NCI-H2029 treated with DMSO at 0.1 percent for 48 hours (cell line): ENCODE results near the gene ZNF536.

ENCODE experiments used
- DNase-seq: peaks from one replicate; lab custom pipeline; 2025; lab: John Stamatoyannopoulos, UW

ZNF536 gene

DNA sequence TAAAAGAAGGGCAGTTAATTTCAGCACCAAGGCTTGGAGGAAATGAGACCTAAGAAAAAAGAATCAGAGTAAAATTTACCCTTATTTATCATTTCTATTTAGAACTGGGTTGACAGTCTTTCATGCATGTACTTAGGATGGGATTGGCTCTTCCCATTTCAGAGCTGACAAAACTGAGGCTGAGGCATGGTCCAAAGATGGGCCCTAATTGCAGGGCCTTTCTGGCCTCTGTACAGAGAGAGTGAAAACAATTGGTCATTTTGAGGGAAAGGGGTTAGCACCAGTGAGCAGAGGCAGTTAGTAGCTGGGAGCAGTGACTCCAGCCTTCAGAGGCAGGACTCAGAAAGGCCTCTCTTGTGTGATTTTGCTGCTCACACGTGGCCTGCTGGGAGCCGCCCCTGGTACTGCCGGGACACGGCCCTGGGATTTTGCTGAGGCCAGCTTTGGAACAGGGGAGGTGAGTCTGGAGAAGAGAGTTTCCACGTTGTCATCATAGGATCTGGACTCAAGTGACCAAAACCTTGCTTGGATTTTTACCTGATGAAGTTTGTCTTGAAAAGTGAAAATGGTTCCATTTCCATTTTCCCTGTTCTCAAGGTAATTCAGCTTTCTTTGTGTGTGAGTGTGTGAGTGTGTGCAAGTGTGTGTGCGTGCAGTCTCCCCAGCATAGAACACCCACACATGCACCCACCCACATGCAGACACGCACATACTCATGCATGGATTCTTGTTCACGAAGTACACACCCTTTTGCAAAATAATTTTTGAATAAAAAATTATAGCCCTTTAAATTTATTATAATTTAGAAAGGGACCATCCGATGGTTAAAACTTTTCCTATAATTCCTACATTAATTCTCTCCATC, at the start of gene ZNF536:
Gene ZNF536, plus strand, starts transcription at position 425 of the 865 bp plus-strand sequence. CDS start 71,179 bp downstream, outside the sequence.
- DNase-seq, result no peak

- DNase-seq, result no peak
Measured at GRCh38 chr19:30322641-30323320, 49.4 kb upstream of the ZNF536 start.

- DNase-seq, result no peak
Measured at GRCh38 chr19:30323904-30324303, 48.3 kb upstream of the ZNF536 start.

DNA sequence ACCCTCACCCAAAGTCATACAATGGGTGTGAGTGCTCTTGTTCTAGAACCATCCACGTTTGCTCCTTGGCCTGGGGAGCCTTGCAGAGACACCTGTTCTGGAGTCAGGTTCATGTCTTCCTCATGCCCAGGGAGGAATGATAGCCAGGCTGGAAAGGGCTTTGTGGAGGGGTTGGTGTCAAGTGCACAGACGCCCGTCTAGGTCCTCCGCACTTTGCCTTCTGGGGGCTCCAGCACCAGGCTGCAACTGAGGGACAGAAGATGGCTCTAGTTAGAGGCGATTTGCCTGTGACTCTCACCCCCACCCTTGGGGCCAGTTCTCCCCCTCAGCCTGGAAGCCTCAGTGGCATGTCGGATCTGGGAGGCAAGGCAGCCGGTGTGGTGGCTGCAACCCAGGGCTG, 47.2 kb upstream of the ZNF536 start:
- DNase-seq, result no peak

DNA sequence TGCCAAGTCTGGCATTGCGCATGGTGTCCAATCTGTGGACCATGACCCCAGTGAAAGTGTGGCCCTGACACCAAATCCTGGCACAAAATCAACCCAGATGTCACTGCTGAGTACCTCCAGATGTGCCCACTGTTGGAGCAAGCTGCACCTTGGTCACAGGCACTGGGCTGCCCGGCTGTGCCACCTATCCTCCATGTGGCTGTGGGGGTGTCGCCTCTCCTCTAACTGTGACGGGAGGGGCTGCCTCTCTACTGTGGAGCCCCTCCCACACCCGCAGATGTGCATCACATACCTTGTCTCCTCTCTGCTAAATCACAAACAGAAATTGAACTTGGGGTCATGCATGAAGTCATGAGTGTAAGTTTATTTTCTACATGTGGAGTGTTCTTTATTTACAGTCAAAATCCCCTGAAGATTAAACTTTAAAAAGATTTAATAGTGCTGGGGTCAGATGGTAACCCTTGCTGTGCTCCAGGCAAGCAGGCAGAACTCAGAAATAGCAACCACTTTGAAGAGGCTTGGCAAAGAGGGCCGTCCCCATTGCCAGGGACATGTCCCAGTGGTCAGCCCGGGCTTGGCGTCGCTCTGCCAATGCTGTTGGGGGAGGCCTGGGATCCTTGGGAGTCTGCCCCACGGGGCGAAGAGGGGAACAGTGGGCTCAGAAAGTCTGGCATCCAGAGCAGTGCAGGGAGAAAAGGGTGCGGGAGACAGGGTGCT, 46.4 kb upstream of the ZNF536 start:
- DNase-seq, result no peak

- DNase-seq, result no peak
Measured at GRCh38 chr19:30326393-30326710, 45.8 kb upstream of the ZNF536 start.

DNA sequence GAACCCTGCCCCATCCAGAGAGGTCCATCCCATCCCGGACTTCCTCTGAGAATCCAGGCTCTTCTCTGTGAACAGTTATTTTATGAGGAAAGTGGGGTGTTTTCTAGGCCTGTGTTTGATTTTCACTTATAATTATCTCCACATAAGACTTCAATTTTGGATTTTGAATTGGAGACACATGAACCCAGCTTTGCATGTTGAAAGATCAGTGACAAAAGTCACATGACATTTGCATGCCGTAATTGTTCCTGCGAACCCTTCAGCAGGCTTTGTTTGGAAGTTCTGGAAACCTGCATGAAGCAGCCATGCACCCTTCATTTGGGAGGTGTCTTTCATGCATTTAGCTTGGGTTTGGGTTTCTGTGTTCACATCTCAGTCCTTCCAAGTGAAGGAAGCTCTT, 44.9 kb upstream of the ZNF536 start:
- no peak for DNase-seq

- DNase-seq, result no peak
Measured at GRCh38 chr19:30328096-30328495, 44.1 kb upstream of the ZNF536 start.

DNA sequence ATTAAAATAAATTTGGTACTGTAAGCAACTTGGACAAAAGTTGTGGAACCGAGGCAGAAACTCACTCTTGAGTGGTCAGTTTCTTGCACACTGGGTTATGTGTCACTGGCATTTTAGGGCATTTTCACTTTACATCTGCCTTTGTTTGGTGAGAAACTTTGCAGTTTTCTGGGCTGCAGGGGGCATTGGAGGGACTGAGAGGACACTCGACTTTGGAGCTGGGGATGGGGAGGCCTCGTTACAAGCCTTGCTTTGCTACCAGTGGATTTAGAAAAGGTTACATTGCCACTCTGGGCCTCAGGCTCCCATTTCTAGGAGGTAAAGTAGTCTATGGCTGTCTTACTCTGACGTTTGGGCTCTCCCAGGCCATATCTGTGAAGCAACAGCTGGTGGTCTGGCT, 41.9 kb upstream of the ZNF536 start:
- DNase-seq, result no peak

DNA sequence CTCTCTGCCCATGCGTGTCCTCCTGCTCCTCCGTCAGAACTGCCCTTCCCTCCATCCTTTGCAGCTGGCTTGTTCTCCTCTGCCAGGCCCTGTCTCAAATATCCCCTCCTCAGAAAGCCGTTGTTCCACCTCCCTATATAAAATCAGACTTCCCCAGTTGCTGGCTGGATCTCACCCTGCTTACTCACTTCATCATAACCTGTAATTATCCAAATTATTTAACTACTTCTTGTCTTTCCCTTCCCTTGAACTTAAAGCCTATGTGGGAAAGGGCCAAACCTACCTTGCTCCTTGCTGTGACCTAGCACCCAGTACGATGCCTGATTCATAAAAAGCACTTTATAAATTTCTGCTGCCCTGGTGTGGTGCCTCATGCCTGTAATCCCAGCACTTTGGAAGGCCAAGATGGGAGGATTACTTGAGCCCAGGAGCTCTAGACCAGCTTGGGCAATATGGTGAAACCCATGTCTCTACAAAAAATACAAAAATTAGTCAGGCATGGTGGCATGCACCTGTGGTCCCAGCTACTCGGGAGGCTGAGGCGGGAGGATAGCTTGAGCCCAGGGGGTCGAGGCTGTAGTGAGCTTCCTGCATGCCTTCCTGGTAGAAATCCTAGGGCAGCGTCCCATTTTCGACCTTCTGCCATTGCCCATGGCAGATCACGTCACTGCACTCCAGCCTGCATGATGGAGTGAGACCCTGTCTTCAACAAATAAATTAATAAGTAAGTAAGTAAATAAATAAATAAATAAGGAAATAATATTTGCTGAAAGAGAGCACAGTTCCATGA, 39.5 kb upstream of the ZNF536 start:
- no peak for DNase-seq

- DNase-seq, result no peak
Measured at GRCh38 chr19:30333291-30334065, 38.7 kb upstream of the ZNF536 start.

DNA sequence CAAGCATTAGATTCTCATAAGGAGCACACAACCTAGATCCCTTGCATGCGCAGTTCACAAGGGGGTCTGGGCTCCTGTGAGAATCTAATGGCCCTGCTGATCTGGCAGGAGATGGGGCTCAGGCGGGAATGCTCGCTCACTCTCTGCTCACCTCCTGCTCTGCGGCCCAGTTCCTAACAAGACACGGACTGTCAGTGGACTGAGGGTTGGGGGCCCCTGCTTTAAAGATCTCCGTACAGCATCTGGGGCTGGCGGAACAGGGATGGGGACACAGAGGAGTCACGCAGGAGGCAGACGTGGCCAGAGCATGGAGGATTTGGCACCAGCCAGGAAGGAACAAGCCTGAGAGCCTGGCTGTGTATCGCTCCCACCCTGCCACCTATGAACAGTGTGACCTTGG, 37.3 kb upstream of the ZNF536 start:
- no peak for DNase-seq

- DNase-seq, result no peak
Measured at GRCh38 chr19:30335306-30335886, 36.8 kb upstream of the ZNF536 start.

- DNase-seq, result no peak
Measured at GRCh38 chr19:30336290-30336689, 35.9 kb upstream of the ZNF536 start.

GRCh38 chr19:30338041-30338456, 34.1 kb upstream of the ZNF536 start:
- DNase-seq, result no peak

DNA sequence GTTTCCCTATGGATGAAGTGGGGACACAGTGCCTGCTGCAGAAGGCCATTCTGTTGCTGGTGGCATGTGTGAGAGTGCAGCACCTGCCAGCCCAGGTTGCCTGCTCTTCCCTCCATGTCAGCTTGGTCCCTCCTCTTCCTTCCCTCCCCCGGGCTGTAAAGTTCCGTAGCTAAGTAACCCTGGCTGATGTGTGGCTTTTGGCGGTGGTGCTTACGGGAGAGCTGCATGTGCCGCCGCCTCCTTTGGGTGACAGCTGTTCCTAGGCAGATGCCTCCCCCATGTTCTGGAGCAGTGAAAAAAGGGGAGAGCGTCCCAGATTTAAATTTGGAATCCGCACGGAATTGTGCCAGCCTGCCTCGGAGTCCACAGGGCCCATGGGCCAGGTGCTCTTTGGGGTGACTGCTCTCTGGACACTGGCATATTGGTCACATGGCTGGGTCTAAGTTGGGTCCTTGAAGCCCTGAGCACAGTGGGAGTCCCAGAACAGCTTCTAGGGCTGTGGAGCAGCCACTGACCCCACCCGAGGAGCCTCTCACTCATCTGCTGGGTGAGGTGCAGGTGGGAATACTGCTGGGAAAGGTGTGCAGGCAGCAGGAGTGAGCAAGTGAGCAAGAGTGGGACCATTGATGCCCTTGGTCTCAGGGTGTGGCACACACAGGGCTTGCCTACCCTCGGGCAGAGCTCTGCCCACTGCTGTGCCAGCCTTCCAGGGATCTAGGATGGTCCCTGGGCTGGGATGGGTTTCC, 33.1 kb upstream of the ZNF536 start:
- DNase-seq, result no peak

- no peak for DNase-seq
Measured at GRCh38 chr19:30339624-30340525, 32.3 kb upstream of the ZNF536 start.

DNA sequence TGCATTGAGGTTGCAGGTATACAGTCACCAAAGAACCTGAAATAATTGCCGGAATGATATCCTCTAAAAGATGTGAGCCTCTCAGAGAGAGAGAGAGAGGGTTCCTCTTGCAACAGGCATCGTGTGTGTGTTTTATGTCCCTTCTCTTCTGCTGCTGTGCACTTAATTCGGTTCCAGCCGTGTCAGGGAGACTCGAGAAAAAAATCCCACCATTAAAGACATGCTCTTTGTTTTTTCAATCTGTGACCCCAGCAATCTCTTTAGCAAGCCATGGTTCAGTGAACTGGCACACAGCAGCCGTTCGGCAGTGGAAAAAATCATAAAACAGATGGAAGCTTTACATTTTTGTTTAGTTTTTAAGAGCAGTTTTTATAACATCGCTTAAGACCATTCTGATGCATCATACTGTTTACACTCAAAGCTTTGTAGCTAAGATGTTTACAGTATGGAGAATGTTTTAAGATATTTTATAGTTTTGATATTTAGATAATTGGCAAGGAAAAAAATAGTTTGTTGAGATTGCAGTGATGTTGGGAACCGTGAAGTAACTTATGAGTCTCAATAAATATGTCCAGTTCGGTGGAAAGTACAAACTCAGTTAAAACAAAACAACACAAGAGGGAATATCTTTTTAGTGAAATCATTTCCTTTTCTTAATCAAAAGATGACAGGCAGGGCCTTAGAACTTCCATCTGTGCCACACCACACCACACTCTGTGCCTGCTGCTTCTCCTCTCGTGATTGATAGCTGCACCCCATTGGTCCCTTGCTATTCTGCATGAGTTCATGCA, 31.2 kb upstream of the ZNF536 start:
- DNase-seq, result no peak
